T-cell (primary cell): ENCODE measurements around the gene MIDN. TPM values are rescaled to one million over a fixed set of nuclear protein-coding genes. Genes with fewer than 3 reads are reported as not detected.

ENCODE experiments used
- ATAC-seq, 4 experiments: fragments of 200-7000 bp in 3 of 4; fragments of 150-1000 bp in 1 of 4; cut with Tn5 transposase; replicated peaks in 1 of 4; 1 replicate in 3 of 4; 2 replicates in 1 of 4; pipeline ENCODE4 v1.10.0; 2021; ENCODE audit warnings: moderate library complexity in 3 of 4, mild to moderate bottlenecking in 2 of 4, moderate number of reproducible peaks in 1 of 4
- CTCF ChIA-PET, 2 donors: fragments of 300-600 bp; sonication (Branson Sonifier 250); formaldehyde crosslinking; loops; one replicate each; lab custom pipeline; 2022; ENCODE audit warnings: antibody characterized with exemption in 2 of 2; lab: Charles Lee
- POLR2A ChIA-PET, 2 donors: fragments of 300-600 bp; sonication (Branson Sonifier 250); formaldehyde crosslinking; loops; one replicate each; lab custom pipeline; 2022; ENCODE audit warnings: antibody characterized with exemption in 2 of 2; lab: Charles Lee
- DNase-seq, 35 experiments: peaks; one replicate each; pipeline versions ENCODE4 v3.0.0 to v3.0.0-alpha.2; 2013 to 2023
- H3K27ac ChIP-seq: one replicate; pipeline ENCODE4 v1.5.1; 2013; ENCODE audit warnings: low read length
- H3K27me3 ChIP-seq, 2 experiments: replicated peaks in 1 of 2; 1 replicate in 1 of 2; 2 replicates in 1 of 2; pipeline versions ENCODE4 v1.6.1 to v1.7.0; 2013; ENCODE audit warnings: low read length in 1 of 2, mixed read lengths in 1 of 2; ENCODE audit not compliant: control insufficient read depth in 2 of 2, insufficient read depth in 2 of 2; ENCODE audit errors: extremely low read depth in 1 of 2
- H3K36me3 ChIP-seq, 2 donors: 1 replicate in 1 of 2; 2 replicates in 1 of 2; pipeline versions ENCODE4 v1.6.1 to v1.7.0; 2013; ENCODE audit warnings: low read length in 1 of 2; ENCODE audit not compliant: control insufficient read depth in 2 of 2, insufficient read depth in 1 of 2; ENCODE audit errors: extremely low read depth in 1 of 2
- H3K4me1 ChIP-seq, 2 experiments: 1 replicate in 1 of 2; 2 replicates in 1 of 2; pipeline versions ENCODE4 v1.6.1 to v1.7.0; 2013; ENCODE audit warnings: low read length in 2 of 2, mixed read lengths in 1 of 2; ENCODE audit not compliant: insufficient read depth in 2 of 2, control insufficient read depth in 1 of 2; ENCODE audit errors: extremely low read depth in 1 of 2
- H3K4me3 ChIP-seq, 2 donors: 1 replicate in 1 of 2; 2 replicates in 1 of 2; pipeline versions ENCODE4 v1.5.1 to v1.7.0; 2013; ENCODE audit warnings: mild to moderate bottlenecking in 2 of 2, low read length in 1 of 2, moderate library complexity in 1 of 2; ENCODE audit not compliant: control insufficient read depth in 1 of 2; ENCODE audit errors: extremely low read depth in 1 of 2
- H3K9me3 ChIP-seq: 2 replicates; pipeline ENCODE4 v1.7.0; 2013
- H3K27ac Mint-ChIP-seq, 2 donors: one replicate each; pipeline ENCODE4 v1.8.0; 2020 to 2021; ENCODE audit warnings: mild to moderate bottlenecking in 2 of 2, mixed read lengths in 2 of 2
- H3K27me3 Mint-ChIP-seq, 2 donors: one replicate each; pipeline ENCODE4 v1.8.0; 2021 to 2022; ENCODE audit warnings: mixed read lengths in 2 of 2
- H3K36me3 Mint-ChIP-seq: one replicate; pipeline ENCODE4 v1.8.0; 2021; ENCODE audit warnings: mixed read lengths
- H3K4me1 Mint-ChIP-seq, 3 donors: one replicate each; pipeline ENCODE4 v1.8.0; 2020 to 2022; ENCODE audit warnings: mixed read lengths in 3 of 3, mild to moderate bottlenecking in 1 of 3
- H3K4me3 Mint-ChIP-seq, 3 donors: one replicate each; pipeline ENCODE4 v1.8.0; 2020 to 2022; ENCODE audit warnings: mild to moderate bottlenecking in 3 of 3, mixed read lengths in 3 of 3, moderate library complexity in 3 of 3
- H3K9me3 Mint-ChIP-seq, 3 donors: one replicate each; pipeline ENCODE4 v1.8.0; 2020 to 2022; ENCODE audit warnings: mixed read lengths in 3 of 3
- WGBS: methylation state at CpG from one replicate; pipeline ENCODE4 v1.1.5; 2013; ENCODE audit warnings: missing lambda C conversion rate; ENCODE audit not compliant: insufficient coverage; 5-methylcytosine and 5-hydroxymethylcytosine counted together
- total RNA-seq, 35 experiments: library from RNA in 6 of 35; stranded (reverse) in 6 of 35; fragments of 120-200 nt in 1 of 35; gene quantifications; one replicate each; pipeline versions ENCODE4 v1.2.1 to v1.2.4 and lab custom pipeline; 2013 to 2026

MIDN gene
- total RNA-seq, 5 donors from 2014 or later (not counting 1 experiment from before 2014, with no cell fraction given), result 54.0 to 161 (median 66.9) TPM

DNA sequence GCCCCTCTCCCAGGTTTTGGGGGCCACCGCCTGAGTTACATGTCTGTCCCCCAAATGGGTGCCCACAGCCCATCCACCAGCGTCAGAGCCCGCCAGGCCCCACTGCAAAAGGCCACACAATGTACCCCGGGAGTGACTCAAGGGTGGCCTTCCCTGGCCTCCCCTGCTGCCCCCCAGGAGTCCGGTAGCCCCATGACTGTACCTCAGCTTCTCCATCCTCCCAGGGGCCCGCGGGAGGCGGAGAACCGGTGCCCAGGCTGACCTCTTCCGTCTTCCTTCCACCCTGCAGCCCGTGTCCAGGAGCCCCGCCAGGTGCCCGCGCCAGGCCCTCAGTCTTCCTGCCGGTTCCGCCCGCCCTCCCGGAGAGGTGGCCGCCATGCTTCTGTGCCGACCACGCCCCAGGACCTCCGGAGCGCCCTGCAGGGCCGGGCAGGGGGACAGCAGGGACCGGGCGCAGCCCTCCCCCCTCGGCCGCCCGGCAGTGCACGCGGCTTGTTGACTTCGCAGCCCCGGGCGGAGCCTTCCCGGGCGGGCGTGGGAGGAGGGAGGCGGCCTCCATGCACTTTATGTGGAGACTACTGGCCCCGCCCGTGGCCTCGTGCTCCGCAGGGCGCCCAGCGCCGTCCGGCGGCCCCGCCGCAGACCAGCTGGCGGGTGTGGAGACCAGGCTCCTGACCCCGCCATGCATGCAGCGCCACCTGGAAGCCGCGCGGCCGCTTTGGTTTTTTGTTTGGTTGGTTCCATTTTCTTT is 20.9 kb upstream of the MIDN start:
- POLR2A ChIA-PET, result interaction anchor here in 1 of 2 donors (0.6 kb wide), 1 partner anchor 211 kb away, joined by 9 read pairs; no protein-coding TSS in a partner anchor

DNA sequence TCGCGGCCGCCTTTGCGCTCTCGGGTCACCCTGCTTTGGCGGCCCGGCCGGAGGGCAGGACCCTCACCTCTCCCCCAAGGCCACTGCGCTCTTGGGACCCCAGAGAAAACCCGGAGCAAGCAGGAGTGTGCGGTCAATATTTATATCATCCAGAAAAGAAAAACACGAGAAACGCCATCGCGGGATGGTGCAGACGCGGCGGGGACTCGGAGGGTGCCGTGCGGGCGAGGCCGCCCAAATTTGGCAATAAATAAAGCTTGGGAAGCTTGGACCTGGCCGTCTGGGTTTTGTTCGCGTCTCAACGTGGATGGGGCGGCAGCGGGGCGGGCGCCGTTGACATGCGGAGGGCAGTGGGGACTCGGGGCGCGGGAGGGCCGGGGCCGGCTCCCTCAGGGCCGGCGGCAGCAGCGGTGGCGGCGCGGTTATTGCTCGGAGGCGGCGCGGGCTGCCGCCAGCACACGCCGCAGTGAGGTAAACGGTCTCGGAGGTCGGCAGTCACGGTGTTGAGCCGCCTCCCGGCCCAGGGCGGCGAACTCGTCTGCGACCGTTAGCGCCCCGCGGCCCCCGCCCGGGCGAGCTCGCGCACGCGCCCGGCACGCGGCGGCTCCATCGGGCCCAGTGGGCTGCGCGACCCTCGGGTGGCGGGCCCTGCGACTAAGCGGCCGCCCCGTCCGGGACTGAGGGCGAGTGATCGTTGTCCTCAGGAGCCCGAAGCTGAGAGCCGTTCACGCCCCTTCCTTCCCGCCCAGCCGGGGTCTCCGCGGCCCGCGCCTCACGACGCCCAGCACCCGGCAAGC is 20.0 kb upstream of the MIDN start:
- no peak overlapping the region for H3K27ac ChIP-seq
- no peak overlapping the region for H3K4me3 Mint-ChIP-seq

More for the DNA sequence above, 20.9 kb upstream of the MIDN start:
- H3K9me3 ChIP-seq, result no peaks in the 10 kb centered on the region
- no peaks in the 10 kb centered on the region for H3K27me3 ChIP-seq
- no peaks in the 10 kb centered on the region for H3K36me3 Mint-ChIP-seq
- no peak overlapping the region for H3K27ac ChIP-seq
- H3K4me3 Mint-ChIP-seq, result no peak overlapping the region
- H3K4me1 ChIP-seq, result no peaks in the 10 kb centered on the region
- ATAC-seq, result no peak
- no peaks in the 10 kb centered on the region for H3K27me3 Mint-ChIP-seq
- H3K27ac Mint-ChIP-seq, result no peak overlapping the region
- H3K4me3 ChIP-seq, result no peak overlapping the region
- 98% methylated on average over 24 of the region's 56 CpGs for WGBS
- H3K9me3 Mint-ChIP-seq, result no peaks in the 10 kb centered on the region
- peaks cover 0 to 3% (median 0%) of the 10 kb centered on the region in 3 donors for H3K4me1 Mint-ChIP-seq
- H3K36me3 ChIP-seq, result peaks cover 25 to 26% of the 10 kb centered on the region in 2 donors
- CTCF ChIA-PET, result interaction anchor here (0.6 kb wide), 2 partner anchors 38 to 143 kb away, joined by 3 to 4 read pairs; no protein-coding TSS in a partner anchor
- DNase-seq, result no peak

DNA sequence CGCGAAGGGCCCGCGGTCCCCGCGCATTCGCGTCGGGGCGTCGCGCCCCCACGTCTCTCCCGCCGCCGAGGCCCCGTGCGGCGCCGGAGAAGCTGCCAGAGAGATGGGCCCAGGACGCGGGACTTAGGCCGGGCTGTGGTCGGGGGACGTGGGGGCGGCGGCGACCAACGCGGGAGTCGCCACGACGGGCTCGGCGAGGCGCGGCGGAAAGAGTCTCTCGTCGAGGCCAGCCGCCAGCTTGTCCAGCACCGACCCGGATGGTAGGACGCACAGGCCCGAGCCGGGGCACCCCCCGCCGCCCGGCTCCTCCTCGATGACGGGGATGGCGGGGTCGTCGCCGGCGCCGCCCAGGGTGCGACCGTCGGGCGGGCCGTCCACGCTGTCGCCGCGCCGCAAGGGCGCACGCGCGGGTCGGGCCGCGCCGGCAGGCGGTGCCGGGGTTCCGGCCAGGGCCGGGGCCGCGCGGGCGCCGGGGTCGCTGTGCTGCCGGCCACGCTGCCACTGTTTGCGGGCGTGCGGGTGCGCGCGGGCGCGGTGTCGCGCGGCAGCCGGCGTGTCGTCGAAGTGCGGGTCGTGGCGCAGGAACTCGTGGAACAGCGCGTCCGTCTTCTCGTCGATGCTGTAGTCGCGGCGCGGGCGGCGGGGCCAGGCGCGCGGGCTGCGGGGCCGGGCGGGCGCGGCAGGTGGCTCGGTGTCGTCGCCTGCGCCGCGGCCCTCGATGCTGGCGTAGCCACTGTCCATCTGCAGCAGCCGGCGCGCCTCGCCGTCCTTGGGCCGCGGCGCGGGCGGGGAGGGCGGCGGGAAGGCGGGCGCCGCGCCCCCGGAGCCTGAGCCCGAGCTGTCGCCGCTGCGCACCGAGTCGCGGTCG is 19.1 kb upstream of the MIDN start:
- Mint-ChIP-seq H3K27ac (no peak overlapping the region), H3K4me1 (peaks cover 0 to 3% (median 0%) of the 10 kb centered on the region in 3 donors), H3K27me3 (no peaks in the 10 kb centered on the region), H3K9me3 (no peaks in the 10 kb centered on the region), H3K36me3 (no peaks in the 10 kb centered on the region), H3K4me3 (no peak overlapping the region)
- ATAC-seq (no peak), DNase-seq (no peak)
- WGBS, result 98% methylated on average over 145 of the region's 158 CpGs
- POLR2A ChIA-PET, result no interaction called here
- Histone ChIP-seq H3K4me1 (no peaks in the 10 kb centered on the region), H3K4me3 (no peak overlapping the region), H3K36me3 (peaks cover 8 to 17% of the 10 kb centered on the region in 2 donors), H3K27me3 (no peaks in the 10 kb centered on the region), H3K27ac (no peak overlapping the region), H3K9me3 (no peaks in the 10 kb centered on the region)
- CTCF ChIA-PET, result no interaction called here

More for the DNA sequence above, 20.0 kb upstream of the MIDN start:
- CTCF ChIA-PET, result interaction anchor here (0.6 kb wide), 2 partner anchors 37 to 142 kb away, joined by 3 to 4 read pairs; no protein-coding TSS in a partner anchor
- Mint-ChIP-seq H3K4me1 (peaks cover 0 to 3% (median 0%) of the 10 kb centered on the region in 3 donors), H3K9me3 (no peaks in the 10 kb centered on the region), H3K27me3 (no peaks in the 10 kb centered on the region), H3K36me3 (no peaks in the 10 kb centered on the region), H3K27ac (no peak overlapping the region)
- no peak overlapping the region for H3K4me3 ChIP-seq
- DNase-seq (no peak), ATAC-seq (no peak)
- no peaks in the 10 kb centered on the region for H3K27me3 ChIP-seq
- H3K36me3 ChIP-seq, result peaks cover 17 to 23% of the 10 kb centered on the region in 2 donors
- no peaks in the 10 kb centered on the region for H3K4me1 ChIP-seq
- POLR2A ChIA-PET, result interaction anchor here in 1 of 2 donors (0.6 kb wide), 1 partner anchor 212 kb away, joined by 9 read pairs; no protein-coding TSS in a partner anchor
- WGBS, result 98% methylated on average over 83 of the region's 100 CpGs
- no peaks in the 10 kb centered on the region for H3K9me3 ChIP-seq

DNA sequence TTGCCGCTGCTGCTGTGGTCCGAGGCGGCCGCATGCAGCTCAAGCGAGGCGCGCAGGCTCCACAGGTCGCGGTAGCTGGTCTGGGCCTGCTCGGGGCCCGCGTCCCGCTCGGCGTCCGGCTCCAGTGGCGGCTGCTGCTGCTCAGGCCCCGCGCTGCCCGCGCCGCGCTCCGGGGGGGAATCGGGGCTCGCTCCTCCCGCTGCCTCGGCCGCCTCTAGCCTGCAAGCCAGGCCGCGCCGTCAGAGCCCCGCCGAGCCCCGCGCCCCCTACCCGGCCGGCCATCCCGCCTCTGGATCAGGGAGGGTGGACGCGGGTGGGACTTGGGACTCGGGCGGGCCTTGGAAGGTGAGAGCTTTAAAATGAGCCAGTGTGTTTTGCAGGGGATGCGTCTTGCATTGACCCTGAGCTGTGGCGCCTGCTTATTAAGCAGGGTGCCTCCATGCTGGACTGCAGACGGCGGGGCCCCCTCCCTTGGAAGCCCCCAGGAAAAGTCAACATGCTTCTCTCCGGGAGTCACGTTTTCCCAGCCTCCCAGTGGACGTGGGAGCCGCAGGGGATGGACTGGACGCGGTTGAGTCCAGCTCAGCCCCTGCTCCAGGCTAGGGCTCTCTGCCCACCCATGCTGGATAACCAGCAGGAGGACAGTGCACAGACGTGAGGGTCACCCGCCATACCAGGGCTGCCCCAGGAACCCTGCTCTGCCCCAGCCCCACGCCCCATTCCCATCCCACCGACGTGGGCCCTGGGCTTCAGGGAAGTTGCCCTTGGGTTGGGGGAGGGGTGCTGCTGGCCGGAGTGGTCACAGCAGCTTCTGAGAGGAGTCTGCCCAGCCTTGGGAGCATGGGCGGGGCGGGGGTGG is 18.2 kb upstream of the MIDN start:
- 96% methylated on average over 57 of the region's 61 CpGs for WGBS
- Histone ChIP-seq H3K9me3 (no peaks in the 10 kb centered on the region), H3K27me3 (no peaks in the 10 kb centered on the region), H3K4me1 (no peaks in the 10 kb centered on the region), H3K27ac (no peak overlapping the region), H3K36me3 (peaks cover 5 to 11% of the 10 kb centered on the region in 2 donors), H3K4me3 (no peak overlapping the region)
- H3K36me3 Mint-ChIP-seq, result no peaks in the 10 kb centered on the region
- H3K4me1 Mint-ChIP-seq, result peaks cover 0 to 3% (median 0%) of the 10 kb centered on the region in 3 donors
- CTCF ChIA-PET, result no interaction called here
- DNase-seq, result no peak
- H3K27me3 Mint-ChIP-seq, result no peaks in the 10 kb centered on the region
- ATAC-seq, result no peak
- POLR2A ChIA-PET, result no interaction called here
- no peak overlapping the region for H3K27ac Mint-ChIP-seq
- no peaks in the 10 kb centered on the region for H3K9me3 Mint-ChIP-seq
- no peak overlapping the region for H3K4me3 Mint-ChIP-seq

DNA sequence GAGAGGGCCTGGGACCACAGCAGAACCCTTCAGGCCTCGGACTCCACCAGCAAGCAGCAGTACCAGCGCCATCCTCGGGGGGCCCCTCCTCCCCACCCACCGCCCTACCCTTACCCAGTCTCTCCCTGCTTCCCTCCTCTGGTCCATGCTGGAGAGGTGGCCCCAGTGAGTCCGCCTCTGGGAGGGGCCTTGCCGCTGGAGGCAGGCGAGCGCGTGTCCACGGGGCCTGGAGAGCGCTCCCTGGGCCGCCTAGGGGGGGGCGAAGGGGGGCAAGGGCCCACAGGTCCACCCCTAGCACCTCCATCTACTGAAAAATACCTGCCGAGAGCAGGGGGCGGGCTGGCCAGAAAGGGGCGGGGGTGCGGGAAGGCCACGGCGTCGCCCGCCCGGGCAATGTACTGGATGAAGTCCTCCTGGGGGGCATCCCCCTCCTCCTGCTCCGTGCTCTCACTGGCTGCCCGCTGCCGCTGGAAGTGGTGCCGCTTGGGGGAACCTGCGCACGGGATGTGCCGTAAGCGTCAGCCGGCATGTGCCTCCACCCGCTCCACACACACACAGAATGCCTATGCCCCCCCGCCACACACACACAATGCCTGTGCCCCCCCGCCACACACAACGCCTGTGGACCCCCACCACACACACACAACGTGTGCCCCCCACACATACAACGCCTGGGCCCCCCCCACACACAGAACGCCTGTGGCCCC is 17.4 kb upstream of the MIDN start:
- no peaks in the 10 kb centered on the region for H3K9me3 ChIP-seq
- Mint-ChIP-seq H3K9me3 (no peaks in the 10 kb centered on the region), H3K27ac (no peak overlapping the region), H3K4me1 (peaks cover 0 to 3% (median 0%) of the 10 kb centered on the region in 3 donors), H3K36me3 (no peaks in the 10 kb centered on the region), H3K4me3 (no peak overlapping the region), H3K27me3 (no peaks in the 10 kb centered on the region)
- no peak overlapping the region for H3K4me3 ChIP-seq
- ChIA-PET POLR2A (no interaction called here), CTCF (no interaction called here)
- 73% methylated on average over 5 of the region's 38 CpGs for WGBS
- H3K27me3 ChIP-seq, result peaks cover 0 to 7% of the 10 kb centered on the region in 2 experiments
- H3K36me3 ChIP-seq, result peaks cover 5 to 9% of the 10 kb centered on the region in 2 donors
- no peak for DNase-seq
- ATAC-seq, result no peak
- no peak overlapping the region for H3K27ac ChIP-seq
- no peaks in the 10 kb centered on the region for H3K4me1 ChIP-seq
